PC-3 (cell line): ENCODE results near the gene PAX2. TPM values are rescaled to one million over a fixed set of nuclear protein-coding genes. Genes with fewer than 3 reads are reported as not detected.

Experiments used
- ATAC-seq: fragments of 200-7000 bp; cut with Tn5 transposase; 2 replicates; pipeline ENCODE4 v1.9.1; 2020; ENCODE audit warnings: mild to moderate bottlenecking, moderate library complexity
- BruUV-seq: library from RNA; stranded (reverse); fragments of 400-500 nt; replicated peaks from 2 replicates; lab custom pipeline; 2021; lab: Mats Ljungman, UMichigan
- CTCF ChIA-PET: fragments of 300-600 bp; sonication (Branson Sonifier 250); formaldehyde crosslinking; loops from one replicate; lab custom pipeline; 2022; ENCODE audit warnings: antibody characterized with exemption; lab: Charles Lee
- POLR2A ChIA-PET: fragments of 300-600 bp; sonication (Branson Sonifier 250); formaldehyde crosslinking; loops from one replicate; lab custom pipeline; 2022; ENCODE audit warnings: antibody characterized with exemption; ENCODE audit not compliant: unreplicated experiment; lab: Charles Lee
- DNase-seq: peaks from one replicate; pipeline ENCODE4 v3.0.0-alpha.2; 2015
- H2AFZ ChIP-seq: fragments of 300-600 bp; sonication (generic); 2 replicates; pipeline ENCODE4 v1.6.0; 2016; ENCODE audit warnings: antibody characterized with exemption, low read length
- H3F3A ChIP-seq: fragments of 300-600 bp; sonication (generic); one replicate; pipeline ENCODE4 v1.6.0; 2017; ENCODE audit warnings: antibody characterized with exemption, low read length, control low read depth, mild to moderate bottlenecking; ENCODE audit not compliant: unreplicated experiment
- H3K27ac ChIP-seq: fragments of 300-600 bp; sonication (generic); 2 replicates; pipeline ENCODE4 v1.5.1; 2016; ENCODE audit warnings: mild to moderate bottlenecking, low read length
- H3K27me3 ChIP-seq: fragments of 300-600 bp; sonication (generic); 2 replicates; pipeline ENCODE4 v1.6.1; 2016; ENCODE audit warnings: low read length, mixed read lengths
- H3K36me3 ChIP-seq: fragments of 300-600 bp; sonication (generic); 2 replicates; pipeline ENCODE4 v1.6.1; 2016; ENCODE audit warnings: low read depth, mixed run types, low read length, mixed read lengths
- H3K4me1 ChIP-seq: fragments of 300-600 bp; sonication (generic); 2 replicates; pipeline ENCODE4 v1.5.1; 2016; ENCODE audit warnings: low read length; ENCODE audit not compliant: insufficient read depth
- H3K4me2 ChIP-seq: fragments of 300-600 bp; sonication (generic); 2 replicates; pipeline ENCODE4 v1.6.0; 2016; ENCODE audit warnings: low read length
- H3K4me3 ChIP-seq: fragments of 300-600 bp; sonication (generic); 2 replicates; pipeline ENCODE4 v1.5.1; 2016; ENCODE audit warnings: mild to moderate bottlenecking, low read length, mixed read lengths
- H3K79me2 ChIP-seq: fragments of 300-600 bp; sonication (generic); 2 replicates; pipeline ENCODE4 v1.6.1; 2017; ENCODE audit warnings: low read length, mixed read lengths
- H3K9ac ChIP-seq: fragments of 300-600 bp; sonication (generic); 2 replicates; pipeline ENCODE4 v1.6.0; 2016; ENCODE audit warnings: mild to moderate bottlenecking, low read length
- H3K9me2 ChIP-seq: fragments of 300-600 bp; sonication (generic); replicated peaks from 2 replicates; pipeline ENCODE4 v1.6.1; 2016; ENCODE audit warnings: mixed run types, low read length, mixed read lengths
- H3K9me3 ChIP-seq: fragments of 300-600 bp; sonication (generic); 2 replicates; pipeline ENCODE4 v1.6.1; 2016; ENCODE audit warnings: low read length, mixed read lengths
- H4K20me1 ChIP-seq: fragments of 300-600 bp; sonication (generic); 2 replicates; pipeline ENCODE4 v1.6.1; 2016; ENCODE audit warnings: low read length, mixed read lengths
- CTCF ChIP-seq: fragments of 300-600 bp; sonication (generic); conservative IDR thresholded peaks from 2 replicates; pipeline ENCODE4 v1.5.1; 2017; ENCODE audit warnings: antibody characterized with exemption, low read depth, mild to moderate bottlenecking, low read length
- EZH2 ChIP-seq: fragments of 300-600 bp; sonication (generic); IDR thresholded peaks from one replicate; pipeline ENCODE4 v1.6.1; 2017; ENCODE audit warnings: antibody characterized with exemption, mild to moderate bottlenecking, low read length; ENCODE audit not compliant: unreplicated experiment
- EZH2phosphoT487 ChIP-seq: fragments of 300-600 bp; sonication (generic); IDR thresholded peaks from 2 replicates; pipeline ENCODE4 v1.6.1; 2018; ENCODE audit warnings: mild to moderate bottlenecking, antibody characterized with exemption, low read length, borderline replicate concordance
- intact Hi-C: fragments of 100-400 bp; cut with micrococcal nuclease; formaldehyde crosslinking; loops from 2 replicates; pipeline ENCODE4 v1.9.0; 2023
- total RNA-seq: library from RNA; depleted of rRNA; stranded (reverse); fragments of >200 nt; gene quantifications from 2 replicates; pipeline ENCODE4 v1.2.3, GENCODE V29; 2014

The PAX2 gene
- total RNA-seq, 1 experiment from 2014 or later: not detected

GRCh38 chr10:100760726-100761125 is 15.3 kb downstream of the PAX2 start:
- Histone ChIP-seq H3K4me3 (no peak overlapping the region), H3K4me1 (no peaks in the 10 kb centered on the region), H3K9me3 (no peaks in the 10 kb centered on the region), H3K79me2 (no peaks in the 10 kb centered on the region), H3K36me3 (no peaks in the 10 kb centered on the region), H3K27ac (no peak overlapping the region), H4K20me1 (no peaks in the 10 kb centered on the region), H3K27me3 (peaks cover 83% of the 10 kb centered on the region), H2AFZ (no peak overlapping the region), H3K4me2 (no peak overlapping the region), H3F3A (no peaks in the 10 kb centered on the region), H3K9ac (no peak overlapping the region), H3K9me2 (no peaks in the 10 kb centered on the region)
- DNase-seq (no peak), ATAC-seq (no peak)
- intact Hi-C loops: no loop called here
- TF ChIP-seq CTCF (no peak), EZH2 (no peak), EZH2phosphoT487 (no peak)
- BruUV-seq: no TSS peak
- ChIA-PET POLR2A (no interaction called here), CTCF (no interaction called here)

DNA sequence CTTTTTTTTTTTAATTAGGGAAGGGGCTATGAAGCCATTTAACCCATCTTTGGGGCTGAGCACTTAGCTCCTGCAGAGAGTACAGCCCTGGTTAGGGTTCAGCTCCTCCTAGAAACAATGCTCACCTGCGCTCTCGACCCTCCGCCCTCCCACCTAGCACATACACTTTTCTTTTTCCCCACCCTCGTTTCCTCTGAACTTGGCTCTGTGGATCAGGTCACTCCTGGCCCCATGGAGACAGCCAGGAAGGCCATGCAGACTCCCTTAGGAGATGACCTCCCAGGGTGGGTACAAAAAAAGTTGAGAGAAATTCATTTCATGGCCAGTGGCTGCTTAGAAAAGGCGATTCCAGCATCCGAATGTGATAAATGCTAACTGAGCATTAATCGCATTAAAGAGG is 15.8 kb downstream of the PAX2 start:
- Histone ChIP-seq H3K4me2 (no peak overlapping the region), H3K4me3 (no peak overlapping the region), H3K9me3 (no peaks in the 10 kb centered on the region), H3K27ac (no peak overlapping the region), H2AFZ (no peak overlapping the region), H4K20me1 (no peaks in the 10 kb centered on the region), H3F3A (no peaks in the 10 kb centered on the region), H3K36me3 (no peaks in the 10 kb centered on the region), H3K9me2 (no peaks in the 10 kb centered on the region), H3K4me1 (no peaks in the 10 kb centered on the region), H3K27me3 (peaks cover 83% of the 10 kb centered on the region), H3K79me2 (no peaks in the 10 kb centered on the region), H3K9ac (no peak overlapping the region)
- CTCF ChIA-PET: no interaction called here
- DNase-seq (no peak), ATAC-seq (no peak)
- TF ChIP-seq EZH2: no peak
- TF ChIP-seq EZH2phosphoT487: no peak
- no peak for TF ChIP-seq CTCF
- intact Hi-C loops: no loop called here
- POLR2A ChIA-PET: no interaction called here
- no TSS peak for BruUV-seq

GRCh38 chr10:100763043-100763747 is 17.8 kb downstream of the PAX2 start:
- Histone ChIP-seq H3K4me3 (no peak overlapping the region), H3K27me3 (peaks cover 86% of the 10 kb centered on the region), H3K4me1 (no peaks in the 10 kb centered on the region), H3K27ac (no peak overlapping the region), H4K20me1 (no peaks in the 10 kb centered on the region), H3K36me3 (no peaks in the 10 kb centered on the region), H3K9me3 (no peaks in the 10 kb centered on the region), H3K4me2 (no peak overlapping the region), H3K9me2 (no peaks in the 10 kb centered on the region), H3K9ac (no peak overlapping the region), H3F3A (no peaks in the 10 kb centered on the region), H3K79me2 (no peaks in the 10 kb centered on the region), H2AFZ (no peak overlapping the region)
- TF ChIP-seq EZH2phosphoT487: no peak
- TF ChIP-seq EZH2: no peak
- no peak for TF ChIP-seq CTCF
- CTCF ChIA-PET: no interaction called here
- BruUV-seq: no TSS peak
- no peak for ATAC-seq
- intact Hi-C loops: no loop called here
- no peak for DNase-seq
- POLR2A ChIA-PET: no interaction called here
